ENCODE measurements around the gene RMND1. TPM values are rescaled to one million over a fixed set of nuclear protein-coding genes. Genes with fewer than 3 reads are reported as not detected.

The RMND1 gene
- total RNA-seq, 2 experiments from 2014 or later, result 14.4 to 18.5 TPM

- H3K27ac Mint-ChIP-seq, result no peak overlapping the region
- no peaks in the 10 kb centered on the region for H3K27me3 Mint-ChIP-seq
- CTCF ChIA-PET, result interaction anchor here (1.0 to 1.9 kb wide), 3 partner anchors 10 to 41 kb away, joined by 3 to 6 read pairs (median 4); no protein-coding TSS in a partner anchor
- peaks cover 9% of the 10 kb centered on the region for H3K36me3 Mint-ChIP-seq (ENCODE audit: low read depth)
- POLR2A ChIA-PET, result no interaction called here
- H3K4me1 Mint-ChIP-seq, result peaks cover 22% of the 10 kb centered on the region
- DNase-seq, result no peak
- H3K9me3 Mint-ChIP-seq, result no peaks in the 10 kb centered on the region
- H3K4me3 Mint-ChIP-seq, result no peak overlapping the region
These were observed 4.7 kb downstream of the RMND1 start for GRCh38 chr6:151447237-151447636.

- no peaks in the 10 kb centered on the region for H3K9me3 Mint-ChIP-seq
- H3K4me1 Mint-ChIP-seq, result peaks cover 25% of the 10 kb centered on the region
- H3K4me3 Mint-ChIP-seq, result no peak overlapping the region
- H3K27ac Mint-ChIP-seq, result no peak overlapping the region
- POLR2A ChIA-PET, result interaction anchor here (0.6 kb wide), 1 partner anchor 58 kb away, joined by 4 read pairs; no protein-coding TSS in a partner anchor
- CTCF ChIA-PET, result interaction anchor here (1.6 kb wide), 2 partner anchors 28 to 39 kb away, joined by 3 to 4 read pairs; no protein-coding TSS in a partner anchor
- DNase-seq, result no peak
- H3K36me3 Mint-ChIP-seq (ENCODE audit: low read depth), result peaks cover 7% of the 10 kb centered on the region
- no peaks in the 10 kb centered on the region for H3K27me3 Mint-ChIP-seq
These were observed 6.4 kb downstream of the RMND1 start for GRCh38 chr6:151445482-151445881.

- CTCF ChIA-PET, result no interaction called here
- Mint-ChIP-seq H3K27ac (no peak overlapping the region), H3K36me3 (ENCODE audit: low read depth) (peaks cover 5% of the 10 kb centered on the region)
These were observed 7.9 kb downstream of the RMND1 start for GRCh38 chr6:151443911-151444621.

GRCh38 chr6:151443454-151443853, 8.5 kb downstream of the RMND1 start:
- peaks cover 27% of the 10 kb centered on the region for H3K4me1 Mint-ChIP-seq

More at GRCh38 chr6:151443911-151444621, 7.9 kb downstream of the RMND1 start:
- no peaks in the 10 kb centered on the region for H3K9me3 Mint-ChIP-seq
- no peak overlapping the region for H3K4me3 Mint-ChIP-seq
- no peaks in the 10 kb centered on the region for H3K27me3 Mint-ChIP-seq
- POLR2A ChIA-PET, result no interaction called here
- no peak for DNase-seq
- H3K4me1 Mint-ChIP-seq, result peaks cover 27% of the 10 kb centered on the region

GRCh38 chr6:151442371-151442770, 9.6 kb downstream of the RMND1 start:
- no peak for DNase-seq
- Mint-ChIP-seq H3K36me3 (ENCODE audit: low read depth) (peaks cover 5% of the 10 kb centered on the region), H3K27me3 (no peaks in the 10 kb centered on the region), H3K4me1 (peaks cover 27% of the 10 kb centered on the region), H3K9me3 (no peaks in the 10 kb centered on the region), H3K4me3 (no peak overlapping the region), H3K27ac (no peak overlapping the region)
- ChIA-PET CTCF (no interaction called here), POLR2A (no interaction called here)

More at GRCh38 chr6:151443454-151443853, 8.5 kb downstream of the RMND1 start:
- ChIA-PET CTCF (no interaction called here), POLR2A (no interaction called here)
- peaks cover 5% of the 10 kb centered on the region for H3K36me3 Mint-ChIP-seq (ENCODE audit: low read depth)
- H3K27ac Mint-ChIP-seq, result no peak overlapping the region
- no peaks in the 10 kb centered on the region for H3K9me3 Mint-ChIP-seq
- H3K27me3 Mint-ChIP-seq, result no peaks in the 10 kb centered on the region
- H3K4me3 Mint-ChIP-seq, result no peak overlapping the region
- no peak for DNase-seq

GRCh38 chr6:151441390-151442166, 10.3 kb downstream of the RMND1 start:
- POLR2A ChIA-PET, result interaction anchor here (0.6 kb wide), 1 partner anchor 28 kb away, joined by 4 read pairs; no protein-coding TSS in a partner anchor
- no peak for DNase-seq
- peaks cover 25% of the 10 kb centered on the region for H3K4me1 Mint-ChIP-seq
- H3K9me3 Mint-ChIP-seq, result no peaks in the 10 kb centered on the region
- H3K27ac Mint-ChIP-seq, result no peak overlapping the region
- no peaks in the 10 kb centered on the region for H3K27me3 Mint-ChIP-seq
- no peak overlapping the region for H3K4me3 Mint-ChIP-seq
- H3K36me3 Mint-ChIP-seq (ENCODE audit: low read depth), result peaks cover 5% of the 10 kb centered on the region
- CTCF ChIA-PET, result interaction anchor here (0.8 to 1.8 kb wide), 4 partner anchors 11 to 49 kb away, joined by 3 to 7 read pairs (median 4); partner anchors contain the start of gene RMND1

- Mint-ChIP-seq H3K4me1 (peaks cover 25% of the 10 kb centered on the region), H3K9me3 (no peaks in the 10 kb centered on the region), H3K36me3 (ENCODE audit: low read depth) (peaks cover 5% of the 10 kb centered on the region), H3K4me3 (no peak overlapping the region), H3K27ac (no peak overlapping the region), H3K27me3 (no peaks in the 10 kb centered on the region)
- DNase-seq, result peak; percentile 26
- CTCF ChIA-PET, result interaction anchor here (0.8 to 1.8 kb wide), 5 partner anchors 11 to 53 kb away, joined by 3 to 7 read pairs (median 3); partner anchors contain the start of gene RMND1
- POLR2A ChIA-PET, result no interaction called here
These were observed 11.0 kb downstream of the RMND1 start for GRCh38 chr6:151440930-151441329.

GRCh38 chr6:151440498-151440897, 11.4 kb downstream of the RMND1 start:
- Mint-ChIP-seq H3K4me3 (no peak overlapping the region), H3K9me3 (no peaks in the 10 kb centered on the region), H3K27me3 (no peaks in the 10 kb centered on the region), H3K4me1 (peaks cover 25% of the 10 kb centered on the region), H3K36me3 (ENCODE audit: low read depth) (peaks cover 5% of the 10 kb centered on the region), H3K27ac (peak overlapping the region; percentile 10)
- CTCF ChIA-PET, result interaction anchor here (0.8 to 1.8 kb wide), 4 partner anchors 12 to 52 kb away, joined by 3 to 7 read pairs (median 4); partner anchors contain the start of gene RMND1
- DNase-seq, result no peak
- POLR2A ChIA-PET, result no interaction called here

- H3K27me3 Mint-ChIP-seq, result no peaks in the 10 kb centered on the region
- ChIA-PET POLR2A (no interaction called here), CTCF (interaction anchor here (1.0 to 2.4 kb wide), 2 partner anchors 9 to 14 kb away, joined by 5 to 6 read pairs; partner anchors contain the start of gene RMND1)
- no peak overlapping the region for H3K27ac Mint-ChIP-seq
- H3K9me3 Mint-ChIP-seq, result no peaks in the 10 kb centered on the region
- peaks cover 6% of the 10 kb centered on the region for H3K36me3 Mint-ChIP-seq (ENCODE audit: low read depth)
- no peak for DNase-seq
- peaks cover 20% of the 10 kb centered on the region for H3K4me1 Mint-ChIP-seq
- H3K4me3 Mint-ChIP-seq, result no peak overlapping the region
These were observed 14.5 kb downstream of the RMND1 start for GRCh38 chr6:151437401-151437800.

GRCh38 chr6:151436802-151437201, 15.1 kb downstream of the RMND1 start:
- POLR2A ChIA-PET, result no interaction called here
- Mint-ChIP-seq H3K9me3 (no peaks in the 10 kb centered on the region), H3K4me1 (peaks cover 18% of the 10 kb centered on the region), H3K4me3 (no peak overlapping the region), H3K27ac (no peak overlapping the region), H3K36me3 (ENCODE audit: low read depth) (peaks cover 10% of the 10 kb centered on the region), H3K27me3 (no peaks in the 10 kb centered on the region)
- CTCF ChIA-PET, result interaction anchor here (1.0 to 2.4 kb wide), 2 partner anchors 10 to 15 kb away, joined by 5 to 6 read pairs; partner anchors contain the start of gene RMND1
- DNase-seq, result no peak

- Mint-ChIP-seq H3K4me3 (no peak overlapping the region), H3K36me3 (ENCODE audit: low read depth) (peaks cover 12% of the 10 kb centered on the region), H3K27me3 (no peaks in the 10 kb centered on the region), H3K4me1 (peaks cover 16% of the 10 kb centered on the region), H3K9me3 (no peaks in the 10 kb centered on the region), H3K27ac (peak overlapping the region; percentile 27)
- CTCF ChIA-PET, result interaction anchor here (1.2 to 2.4 kb wide), 2 partner anchors 11 to 22 kb away, joined by 3 to 6 read pairs; no protein-coding TSS in a partner anchor
- no peak for DNase-seq
- POLR2A ChIA-PET, result no interaction called here
These were observed 15.6 kb downstream of the RMND1 start for GRCh38 chr6:151436300-151436699.

- H3K36me3 Mint-ChIP-seq (ENCODE audit: low read depth), result peaks cover 26% of the 10 kb centered on the region
- POLR2A ChIA-PET, result no interaction called here
These were observed 17.6 kb downstream of the RMND1 start for GRCh38 chr6:151434369-151434768.

GRCh38 chr6:151432651-151433050, 19.3 kb downstream of the RMND1 start:
- Mint-ChIP-seq H3K4me3 (no peak overlapping the region), H3K27ac (no peak overlapping the region), H3K27me3 (no peaks in the 10 kb centered on the region), H3K9me3 (no peaks in the 10 kb centered on the region), H3K4me1 (peaks cover 2% of the 10 kb centered on the region), H3K36me3 (ENCODE audit: low read depth) (peaks cover 29% of the 10 kb centered on the region)
- ChIA-PET POLR2A (no interaction called here), CTCF (interaction anchor here (1.1 kb wide), 1 partner anchor 26 kb away, joined by 3 read pairs; no protein-coding TSS in a partner anchor)
- DNase-seq, result no peak

More at GRCh38 chr6:151434369-151434768, 17.6 kb downstream of the RMND1 start:
- CTCF ChIA-PET, result no interaction called here
- Mint-ChIP-seq H3K27me3 (no peaks in the 10 kb centered on the region), H3K4me3 (no peak overlapping the region), H3K4me1 (peaks cover 4% of the 10 kb centered on the region), H3K9me3 (no peaks in the 10 kb centered on the region), H3K27ac (no peak overlapping the region)
- no peak for DNase-seq

All from activated CD4-positive, alpha-beta T cell treated with anti-CD3 and anti-CD28 coated beads, Interleukin-2, amount 10 ng/mL, durations not matched to agents 7 days and 5 days (primary cell).